ENCODE results near the gene GGTA1. TPM values are rescaled to one million over a fixed set of nuclear protein-coding genes. Genes with fewer than 3 reads are reported as not detected.
A peak's percentile ranks its signal among the peaks of the same experiment; 100 is the strongest.

Gene GGTA1
- total and polyA plus RNA-seq, 7 donors = 0.50 to 7.0 (median 1.7) TPM

GRCh38 chr9:121505903-121506735 lies 6.5 kb upstream of the GGTA1 start:
- intact Hi-C loops (cut with DNase I) = no loop called here
- no peak for ATAC-seq
- 79 to 81% (median 79%) methylated on average over 12 of the region's 12 CpGs for WGBS, 3 donors
- no peaks in the 10 kb centered on the region for H3K4me1 ChIP-seq
- no peak overlapping the region for H3K27ac ChIP-seq
- no peaks in the 10 kb centered on the region for H3K9me3 ChIP-seq
- H3K36me3 ChIP-seq (ENCODE audit: insufficient read depth in 1 of 2, low read depth in 1 of 2) = no peaks in the 10 kb centered on the region
- no peak overlapping the region for H3K4me3 ChIP-seq
- DNase-seq = no peak
- no peak for TF ChIP-seq CTCF (IDR thresholded peaks at IDR 0.05)
- peaks cover 0 to 20% (median 4%) of the 10 kb centered on the region in 3 donors for H3K27me3 ChIP-seq (ENCODE audit: insufficient read depth in 3 of 3, low read length in 2 of 3)

- H3K4me3 ChIP-seq = no peak overlapping the region
- no peak for DNase-seq
- H3K4me1 ChIP-seq = peaks cover 8% of the 10 kb centered on the region
- H3K9me3 ChIP-seq = no peaks in the 10 kb centered on the region
- WGBS, 3 donors = 66 to 70% (median 68%) methylated on average over 3 of the region's 3 CpGs
- H3K36me3 ChIP-seq (ENCODE audit: insufficient read depth in 1 of 2, low read depth in 1 of 2) = no peaks in the 10 kb centered on the region
- peaks cover 0 to 43% (median 4%) of the 10 kb centered on the region in 3 donors for H3K27me3 ChIP-seq (ENCODE audit: insufficient read depth in 3 of 3, low read length in 2 of 3)
- ATAC-seq = no peak
- TF ChIP-seq CTCF (IDR thresholded peaks at IDR 0.05) = no peak
- intact Hi-C loops (cut with DNase I) = no loop called here
- H3K27ac ChIP-seq = no peak overlapping the region
Measured at GRCh38 chr9:121503444-121503843, 3.8 kb upstream of the GGTA1 start.

- ATAC-seq (peak in 2 of 4 donors; percentile 4 to 23), DNase-seq (no peak)
- intact Hi-C loops (cut with DNase I) = no loop called here
- TF ChIP-seq CTCF (IDR thresholded peaks at IDR 0.05) = no peak
- Histone ChIP-seq H3K27me3 (ENCODE audit: insufficient read depth in 3 of 3, low read length in 2 of 3) (peaks cover 0 to 48% (median 3%) of the 10 kb centered on the region in 3 donors), H3K4me3 (peak overlapping the region; percentile 77), H3K4me1 (peaks cover 16% of the 10 kb centered on the region), H3K9me3 (peaks cover 7% of the 10 kb centered on the region), H3K36me3 (ENCODE audit: insufficient read depth in 1 of 2, low read depth in 1 of 2) (no peaks in the 10 kb centered on the region), H3K27ac (peak overlapping the region; percentile 52)
- WGBS, 3 donors = 10 to 12% (median 11%) methylated on average over 15 of the region's 15 CpGs
Measured at GRCh38 chr9:121500165-121500478, 478 bp upstream of the GGTA1 start.

GRCh38 chr9:121499177-121499426 lies 542 bp downstream of the GGTA1 start:
- WGBS, 3 donors = 0 to 3% (median 1%) methylated on average over 8 of the region's 8 CpGs
- Histone ChIP-seq H3K4me3 (peak overlapping the region; percentile 77), H3K27me3 (ENCODE audit: insufficient read depth in 3 of 3, low read length in 2 of 3) (peaks cover 0 to 48% (median 3%) of the 10 kb centered on the region in 3 donors), H3K27ac (peak overlapping the region; percentile 52), H3K9me3 (peaks cover 7% of the 10 kb centered on the region), H3K36me3 (ENCODE audit: insufficient read depth in 1 of 2, low read depth in 1 of 2) (no peaks in the 10 kb centered on the region), H3K4me1 (peaks cover 16% of the 10 kb centered on the region)
- DNase-seq (no peak), ATAC-seq (peak; percentile 6 to 18 (median 14))
- intact Hi-C loops (cut with DNase I) = loop anchor here in 1 of 2 donors (5.0 kb wide), 1 partner anchor 37 kb away; no protein-coding TSS in a partner anchor
- TF ChIP-seq CTCF (IDR thresholded peaks at IDR 0.05) = no peak
